NCI-H2081 treated with DMSO at 0.1 percent for 48 hours (cell line): Measurements from ENCODE around the gene TPD52L2.
"Not testable (repeated sequence)": the region's sequence is repeated elsewhere in the genome, so short reads cannot be mapped to it uniquely, and the experiment has no call there.

Source experiments
- DNase-seq: peaks from one replicate; lab custom pipeline; 2025; lab: John Stamatoyannopoulos, UW

Gene TPD52L2

GRCh38 chr20:63855363-63856097 is 9.5 kb upstream of the TPD52L2 start:
- no peak for DNase-seq

- no peak for DNase-seq
Observed at GRCh38 chr20:63856098-63856511, 9.0 kb upstream of the TPD52L2 start.

- DNase-seq, result no peak
Observed at GRCh38 chr20:63857764-63858392, 7.2 kb upstream of the TPD52L2 start.

GRCh38 chr20:63858393-63859165 is 6.5 kb upstream of the TPD52L2 start:
- DNase-seq, result no peak

GRCh38 chr20:63859166-63859699 is 5.8 kb upstream of the TPD52L2 start:
- no peak for DNase-seq

- no peak for DNase-seq
Observed at GRCh38 chr20:63860325-63861051, 4.6 kb upstream of the TPD52L2 start.

GRCh38 chr20:63861365-63861934 is 3.6 kb upstream of the TPD52L2 start, which contains the start of gene ABHD16B:
Gene ABHD16B (plus strand): TSS chr20:63861498. CDS start chr20:63861541, 43 bp downstream.
- no peak for DNase-seq

GRCh38 chr20:63861981-63862901 is 2.8 kb upstream of the TPD52L2 start:
- no peak for DNase-seq

GRCh38 chr20:63863021-63863797 is 1.9 kb upstream of the TPD52L2 start:
- no peak for DNase-seq

- no peak for DNase-seq
Observed at GRCh38 chr20:63863798-63864544, 1.1 kb upstream of the TPD52L2 start.

- no peak for DNase-seq
Observed at GRCh38 chr20:63864545-63864977, 509 bp upstream of the TPD52L2 start.

- DNase-seq, result not testable (repeated sequence)
Observed at GRCh38 chr20:63867042-63867441, 2.0 kb downstream of the TPD52L2 start.

- no peak for DNase-seq
Observed at GRCh38 chr20:63868264-63868663, 3.2 kb downstream of the TPD52L2 start.

GRCh38 chr20:63873477-63873971 is 8.5 kb downstream of the TPD52L2 start:
- no peak for DNase-seq

GRCh38 chr20:63874241-63874640 is 9.2 kb downstream of the TPD52L2 start:
- not testable (repeated sequence) for DNase-seq

GRCh38 chr20:63876489-63877036 is 11.5 kb downstream of the TPD52L2 start:
- DNase-seq, result no peak

- DNase-seq, result no peak
Observed at GRCh38 chr20:63877755-63878470, 12.8 kb downstream of the TPD52L2 start.
